ENCODE measurements around the gene TMED3.

DNA sequence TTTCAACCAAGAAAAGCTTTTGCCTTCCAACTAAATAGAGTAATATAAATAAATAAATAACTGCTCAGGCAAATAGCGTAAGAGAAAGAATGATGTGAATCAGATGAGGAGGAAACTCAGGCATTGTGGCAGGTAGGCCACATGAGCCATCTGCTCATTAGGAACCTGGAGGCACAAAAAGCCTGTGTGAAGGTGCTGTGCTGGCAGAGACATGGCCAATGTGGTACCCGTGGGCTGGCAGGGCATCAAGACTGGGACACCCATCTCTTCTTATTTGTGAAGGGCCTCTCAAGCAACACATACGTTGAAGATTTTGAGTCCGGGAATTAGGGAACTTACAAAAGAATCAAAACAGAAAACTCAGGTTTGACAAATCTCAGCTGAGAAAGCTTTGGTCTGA, 18.9 kb upstream of the TMED3 start:
- TF ChIP-seq KDM1A (IDR thresholded peaks at IDR 0.05; ENCODE audit: low read depth), result no peak
- TF ChIP-seq PHF8 (IDR thresholded peaks at IDR 0.05; ENCODE audit: borderline replicate concordance, low read depth), result no peak
- TF ChIP-seq POLR2A (IDR thresholded peaks at IDR 0.05; ENCODE audit: low read length), result no peak
- TF ChIP-seq CTCF (IDR thresholded peaks at IDR 0.05), result no peak

All from A549 (cell line).